B cell (primary cell): ENCODE data around the gene NR5A1. TPM values are rescaled to one million over a fixed set of nuclear protein-coding genes. Genes with fewer than 3 reads are reported as not detected.

Source experiments
- ATAC-seq: fragments of 200-7000 bp; cut with Tn5 transposase; one replicate; pipeline ENCODE4 v1.10.0; 2021; ENCODE audit warnings: low read depth, mild to moderate bottlenecking, moderate number of reproducible peaks, moderate library complexity
- CTCF ChIA-PET: fragments of 350-600 bp; sonication (Branson Sonifier 250); formaldehyde crosslinking; loops from one replicate; lab custom pipeline; 2021; ENCODE audit warnings: antibody characterized with exemption, inconsistent platforms; lab: Charles Lee
- POLR2A ChIA-PET: fragments of 350-600 bp; sonication (Branson Sonifier 250); formaldehyde crosslinking; loops from one replicate; lab custom pipeline; 2021; ENCODE audit warnings: antibody characterized with exemption; lab: Charles Lee
- DNase-seq: peaks from one replicate; pipeline ENCODE4 v3.0.0; 2013
- H2AFZ ChIP-seq: 2 replicates; pipeline ENCODE4 v1.6.1; 2012; ENCODE audit warnings: mild to moderate bottlenecking, low read depth, low read length; ENCODE audit not compliant: insufficient read depth, poor library complexity, severe bottlenecking
- H3K27ac ChIP-seq, 2 donors: 1 replicate in 1 of 2; 2 replicates in 1 of 2; pipeline ENCODE4 v1.5.1; 2012 to 2013; ENCODE audit warnings: low read length in 2 of 2, mild to moderate bottlenecking in 2 of 2, moderate library complexity in 1 of 2
- H3K27me3 ChIP-seq, 4 experiments: fragments of 200-600 bp in 1 of 4; sonication (generic) in 1 of 4; replicated peaks in 1 of 4; 1 replicate in 2 of 4; 2 replicates in 2 of 4; pipeline versions ENCODE4 v1.6.1 to v1.7.0; 2013 to 2016; ENCODE audit warnings: low read length in 3 of 4, mild to moderate bottlenecking in 2 of 4, mixed read lengths in 1 of 4, moderate library complexity in 1 of 4; ENCODE audit not compliant: insufficient read depth in 4 of 4, control insufficient read depth in 3 of 4; ENCODE audit errors: control extremely low read depth in 1 of 4
- H3K36me3 ChIP-seq, 2 experiments: replicated peaks in 1 of 2; 1 replicate in 1 of 2; 2 replicates in 1 of 2; pipeline versions ENCODE4 v1.6.1 to v1.7.1; 2013; ENCODE audit warnings: low read length in 1 of 2; ENCODE audit not compliant: insufficient read depth in 2 of 2, control insufficient read depth in 1 of 2; ENCODE audit errors: control extremely low read depth in 1 of 2, extremely low read depth in 1 of 2
- H3K4me1 ChIP-seq, 2 donors: fragments of 200-600 bp in 1 of 2; sonication (generic) in 1 of 2; 1 replicate in 1 of 2; 2 replicates in 1 of 2; pipeline versions ENCODE4 v1.5.1 to v1.6.1; 2013 to 2017; ENCODE audit warnings: low read length in 2 of 2; ENCODE audit not compliant: control insufficient read depth in 2 of 2, insufficient read depth in 2 of 2
- H3K4me2 ChIP-seq: replicated peaks from 2 replicates; pipeline ENCODE3; 2012; ENCODE audit warnings: mild to moderate bottlenecking, low read depth, low read length; ENCODE audit not compliant: poor library complexity, severe bottlenecking
- H3K4me3 ChIP-seq, 5 experiments: fragments of 200-600 bp in 1 of 5; sonication (generic) in 1 of 5; 1 replicate in 3 of 5; 2 replicates in 2 of 5; pipeline versions ENCODE4 v1.5.1 to v1.7.0; 2011 to 2016; ENCODE audit warnings: low read length in 4 of 5, mild to moderate bottlenecking in 4 of 5, low read depth in 2 of 5, control low read depth in 1 of 5, moderate library complexity in 1 of 5; ENCODE audit not compliant: insufficient read depth in 1 of 5; ENCODE audit errors: control extremely low read depth in 1 of 5, extremely low read depth in 1 of 5
- H3K79me2 ChIP-seq: fragments of 200-600 bp; sonication (generic); one replicate; pipeline ENCODE4 v1.6.0; 2016; ENCODE audit warnings: low read length; ENCODE audit not compliant: control insufficient read depth, insufficient read depth
- H3K9ac ChIP-seq: fragments of 200-600 bp; sonication (generic); 2 replicates; pipeline ENCODE4 v1.6.1; 2017; ENCODE audit warnings: mild to moderate bottlenecking, low read length, moderate library complexity
- H3K9me3 ChIP-seq, 3 donors: one replicate each; pipeline versions ENCODE4 v1.6.1 to v1.7.1; 2013; ENCODE audit warnings: low read length in 2 of 3; ENCODE audit not compliant: control insufficient read depth in 2 of 3, insufficient read depth in 1 of 3; ENCODE audit errors: control extremely low read depth in 1 of 3
- H4K20me1 ChIP-seq: 2 replicates; pipeline ENCODE4 v1.6.0; 2012; ENCODE audit warnings: mild to moderate bottlenecking, low read length; ENCODE audit not compliant: insufficient read depth, control insufficient read depth, poor library complexity, severe bottlenecking
- H3K27ac Mint-ChIP-seq: one replicate; pipeline ENCODE4 v1.8.0; 2021; ENCODE audit warnings: mixed read lengths
- H3K27me3 Mint-ChIP-seq: one replicate; pipeline ENCODE4 v1.8.0; 2021; ENCODE audit warnings: mixed read lengths
- H3K4me1 Mint-ChIP-seq: one replicate; pipeline ENCODE4 v1.8.0; 2021; ENCODE audit warnings: mixed read lengths
- H3K4me3 Mint-ChIP-seq: one replicate; pipeline ENCODE4 v1.8.0; 2021; ENCODE audit warnings: mixed read lengths
- H3K9me3 Mint-ChIP-seq: one replicate; pipeline ENCODE4 v1.8.0; 2022; ENCODE audit warnings: mixed read lengths; ENCODE audit not compliant: insufficient read depth
- EZH2 ChIP-seq: IDR thresholded peaks from 2 replicates; pipeline ENCODE4 v1.6.1; 2012; ENCODE audit warnings: borderline replicate concordance, low read depth, mild to moderate bottlenecking, moderate library complexity, low read length; ENCODE audit not compliant: insufficient read depth, poor library complexity, severe bottlenecking
- WGBS: methylation state at CpG from one replicate; pipeline ENCODE4 v1.1.5; 2013; ENCODE audit warnings: missing lambda C conversion rate; ENCODE audit not compliant: insufficient coverage; 5-methylcytosine and 5-hydroxymethylcytosine counted together
- intact Hi-C: fragments of 100-400 bp; cut with micrococcal nuclease; formaldehyde crosslinking; loops from one replicate; pipeline ENCODE4 v1.10.0; 2022
- polyA plus RNA-seq: library from polyadenylated mRNA; depleted of rRNA; stranded (reverse); fragments of >200 nt; gene quantifications from 2 replicates; pipeline ENCODE4 v1.2.3, GENCODE V29; 2012
- total RNA-seq, 2 donors: library from RNA; stranded (reverse); fragments of 120-200 nt in 1 of 2; gene quantifications; 1 replicate in 1 of 2; 2 replicates in 1 of 2; pipeline versions ENCODE4 v1.2.3 to v1.2.4, GENCODE V29; 2013 to 2022
- TF ChIP-seq, protein P1 (sequence below): fragments of 200-600 bp; IDR thresholded peaks from one replicate; pipeline ENCODE4 v1.8.0; 2022; ENCODE audit warnings: antibody characterized with exemption, mild to moderate bottlenecking

NR5A1 gene
- total and polyA plus RNA-seq, 2 donors (not counting 1 experiment from before 2014, with no cell fraction given) = not detected

GRCh38 chr9:124490004-124490403 lies 17.2 kb downstream of the NR5A1 start:
- Mint-ChIP-seq H3K4me3 (no peak overlapping the region), H3K27me3 (peaks cover 15% of the 10 kb centered on the region), H3K27ac (no peak overlapping the region), H3K4me1 (no peaks in the 10 kb centered on the region), H3K9me3 (no peaks in the 10 kb centered on the region)
- no peaks in the 10 kb centered on the region for H3K36me3 ChIP-seq
- H2AFZ ChIP-seq = no peak overlapping the region
- H3K79me2 ChIP-seq = no peaks in the 10 kb centered on the region
- ATAC-seq (no peak), DNase-seq (no peak)
- POLR2A ChIA-PET = no interaction called here
- CTCF ChIA-PET = no interaction called here
- no peak for TF ChIP-seq EZH2
- TF ChIP-seq, protein P1, sequence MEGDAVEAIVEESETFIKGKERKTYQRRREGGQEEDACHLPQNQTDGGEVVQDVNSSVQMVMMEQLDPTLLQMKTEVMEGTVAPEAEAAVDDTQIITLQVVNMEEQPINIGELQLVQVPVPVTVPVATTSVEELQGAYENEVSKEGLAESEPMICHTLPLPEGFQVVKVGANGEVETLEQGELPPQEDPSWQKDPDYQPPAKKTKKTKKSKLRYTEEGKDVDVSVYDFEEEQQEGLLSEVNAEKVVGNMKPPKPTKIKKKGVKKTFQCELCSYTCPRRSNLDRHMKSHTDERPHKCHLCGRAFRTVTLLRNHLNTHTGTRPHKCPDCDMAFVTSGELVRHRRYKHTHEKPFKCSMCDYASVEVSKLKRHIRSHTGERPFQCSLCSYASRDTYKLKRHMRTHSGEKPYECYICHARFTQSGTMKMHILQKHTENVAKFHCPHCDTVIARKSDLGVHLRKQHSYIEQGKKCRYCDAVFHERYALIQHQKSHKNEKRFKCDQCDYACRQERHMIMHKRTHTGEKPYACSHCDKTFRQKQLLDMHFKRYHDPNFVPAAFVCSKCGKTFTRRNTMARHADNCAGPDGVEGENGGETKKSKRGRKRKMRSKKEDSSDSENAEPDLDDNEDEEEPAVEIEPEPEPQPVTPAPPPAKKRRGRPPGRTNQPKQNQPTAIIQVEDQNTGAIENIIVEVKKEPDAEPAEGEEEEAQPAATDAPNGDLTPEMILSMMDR = no peak
- peaks cover 0 to 4% (median 0%) of the 10 kb centered on the region in 3 donors for H3K9me3 ChIP-seq
- intact Hi-C loops = no loop called here
- no peak overlapping the region for H3K27ac ChIP-seq
- 88% methylated on average over 2 of the region's 2 CpGs for WGBS
- no peaks in the 10 kb centered on the region for H3K27me3 ChIP-seq
- H3K4me3 ChIP-seq = no peak overlapping the region
- no peak overlapping the region for H3K4me2 ChIP-seq
- no peak overlapping the region for H3K9ac ChIP-seq
- H4K20me1 ChIP-seq = no peaks in the 10 kb centered on the region
- H3K4me1 ChIP-seq = no peaks in the 10 kb centered on the region

- ChIA-PET POLR2A (no interaction called here), CTCF (no interaction called here)
- Mint-ChIP-seq H3K4me3 (no peak overlapping the region), H3K27ac (no peak overlapping the region), H3K4me1 (no peaks in the 10 kb centered on the region), H3K27me3 (peaks cover 15% of the 10 kb centered on the region), H3K9me3 (no peaks in the 10 kb centered on the region)
- H4K20me1 ChIP-seq = no peaks in the 10 kb centered on the region
- H3K4me3 ChIP-seq = no peak overlapping the region
- H3K4me2 ChIP-seq = no peak overlapping the region
- no peaks in the 10 kb centered on the region for H3K79me2 ChIP-seq
- WGBS = 87% methylated on average over 12 of the region's 13 CpGs
- no peaks in the 10 kb centered on the region for H3K4me1 ChIP-seq
- ATAC-seq (no peak), DNase-seq (no peak)
- H3K27ac ChIP-seq = no peak overlapping the region
- no peak overlapping the region for H2AFZ ChIP-seq
- intact Hi-C loops = no loop called here
- peaks cover 0 to 4% (median 0%) of the 10 kb centered on the region in 3 donors for H3K9me3 ChIP-seq
- H3K9ac ChIP-seq = no peak overlapping the region
- H3K36me3 ChIP-seq = no peaks in the 10 kb centered on the region
- TF ChIP-seq, protein P1 = no peak
- TF ChIP-seq EZH2 = no peak
- no peaks in the 10 kb centered on the region for H3K27me3 ChIP-seq
These were observed 18.0 kb downstream of the NR5A1 start for GRCh38 chr9:124489222-124489621.
